ENCODE measurements around the gene ZNF280D.

DNA sequence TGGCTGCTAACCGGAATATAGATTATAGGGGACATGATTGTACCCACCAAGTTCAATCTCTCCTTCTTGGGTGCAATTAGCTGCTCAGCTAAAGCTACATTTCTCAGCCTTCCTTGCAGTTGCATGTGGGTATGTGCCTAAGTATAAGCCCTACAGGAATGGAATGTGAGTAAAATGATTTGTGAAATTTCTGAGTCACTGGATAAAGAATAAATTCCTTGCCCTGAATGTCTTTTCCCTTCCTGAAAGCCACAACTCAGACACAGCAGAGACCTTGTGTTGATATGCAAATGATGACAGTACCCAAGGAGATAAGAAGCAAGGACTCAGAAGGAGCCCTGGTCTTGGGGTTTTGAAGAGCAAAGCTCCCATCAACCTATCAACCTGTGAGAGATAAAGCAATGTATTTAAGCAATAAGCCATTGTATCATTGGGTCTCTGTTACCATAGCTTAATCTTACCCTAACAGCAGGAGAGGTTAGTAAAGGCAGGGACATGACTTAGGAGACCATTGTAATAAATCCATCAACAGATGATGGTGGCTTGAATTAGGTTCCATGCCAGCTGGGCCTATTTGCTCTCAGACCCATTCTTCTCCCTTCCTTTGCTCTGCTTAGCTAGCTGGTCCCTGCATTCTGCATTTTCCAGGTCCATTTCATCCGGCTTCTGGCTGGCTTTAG is 25.6 kb upstream of the ZNF280D start:
- TF ChIP-seq CTCF (IDR thresholded peaks at IDR 0.05; ENCODE audit: poor library complexity, severe bottlenecking): no peak
- TF ChIP-seq POLR2AphosphoS5 (IDR thresholded peaks at IDR 0.05): no peak
- TF ChIP-seq, protein P1, sequence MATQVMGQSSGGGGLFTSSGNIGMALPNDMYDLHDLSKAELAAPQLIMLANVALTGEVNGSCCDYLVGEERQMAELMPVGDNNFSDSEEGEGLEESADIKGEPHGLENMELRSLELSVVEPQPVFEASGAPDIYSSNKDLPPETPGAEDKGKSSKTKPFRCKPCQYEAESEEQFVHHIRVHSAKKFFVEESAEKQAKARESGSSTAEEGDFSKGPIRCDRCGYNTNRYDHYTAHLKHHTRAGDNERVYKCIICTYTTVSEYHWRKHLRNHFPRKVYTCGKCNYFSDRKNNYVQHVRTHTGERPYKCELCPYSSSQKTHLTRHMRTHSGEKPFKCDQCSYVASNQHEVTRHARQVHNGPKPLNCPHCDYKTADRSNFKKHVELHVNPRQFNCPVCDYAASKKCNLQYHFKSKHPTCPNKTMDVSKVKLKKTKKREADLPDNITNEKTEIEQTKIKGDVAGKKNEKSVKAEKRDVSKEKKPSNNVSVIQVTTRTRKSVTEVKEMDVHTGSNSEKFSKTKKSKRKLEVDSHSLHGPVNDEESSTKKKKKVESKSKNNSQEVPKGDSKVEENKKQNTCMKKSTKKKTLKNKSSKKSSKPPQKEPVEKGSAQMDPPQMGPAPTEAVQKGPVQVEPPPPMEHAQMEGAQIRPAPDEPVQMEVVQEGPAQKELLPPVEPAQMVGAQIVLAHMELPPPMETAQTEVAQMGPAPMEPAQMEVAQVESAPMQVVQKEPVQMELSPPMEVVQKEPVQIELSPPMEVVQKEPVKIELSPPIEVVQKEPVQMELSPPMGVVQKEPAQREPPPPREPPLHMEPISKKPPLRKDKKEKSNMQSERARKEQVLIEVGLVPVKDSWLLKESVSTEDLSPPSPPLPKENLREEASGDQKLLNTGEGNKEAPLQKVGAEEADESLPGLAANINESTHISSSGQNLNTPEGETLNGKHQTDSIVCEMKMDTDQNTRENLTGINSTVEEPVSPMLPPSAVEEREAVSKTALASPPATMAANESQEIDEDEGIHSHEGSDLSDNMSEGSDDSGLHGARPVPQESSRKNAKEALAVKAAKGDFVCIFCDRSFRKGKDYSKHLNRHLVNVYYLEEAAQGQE (IDR thresholded peaks at IDR 0.05; ENCODE audit: borderline replicate concordance): no peak
- no peak for TF ChIP-seq EZH2 (IDR thresholded peaks at IDR 0.05; ENCODE audit: borderline replicate concordance, insufficient read depth, low read length, poor library complexity, severe bottlenecking)
